ENCODE measurements around the gene HOXD13. TPM values are rescaled to one million over a fixed set of nuclear protein-coding genes. Genes with fewer than 3 reads are reported as not detected.

The HOXD13 gene
- total and polyA plus RNA-seq, 2 of the 8 experiments (the other 6 are each of a cell fraction or from before 2014, with no cell fraction given): not detected

DNA sequence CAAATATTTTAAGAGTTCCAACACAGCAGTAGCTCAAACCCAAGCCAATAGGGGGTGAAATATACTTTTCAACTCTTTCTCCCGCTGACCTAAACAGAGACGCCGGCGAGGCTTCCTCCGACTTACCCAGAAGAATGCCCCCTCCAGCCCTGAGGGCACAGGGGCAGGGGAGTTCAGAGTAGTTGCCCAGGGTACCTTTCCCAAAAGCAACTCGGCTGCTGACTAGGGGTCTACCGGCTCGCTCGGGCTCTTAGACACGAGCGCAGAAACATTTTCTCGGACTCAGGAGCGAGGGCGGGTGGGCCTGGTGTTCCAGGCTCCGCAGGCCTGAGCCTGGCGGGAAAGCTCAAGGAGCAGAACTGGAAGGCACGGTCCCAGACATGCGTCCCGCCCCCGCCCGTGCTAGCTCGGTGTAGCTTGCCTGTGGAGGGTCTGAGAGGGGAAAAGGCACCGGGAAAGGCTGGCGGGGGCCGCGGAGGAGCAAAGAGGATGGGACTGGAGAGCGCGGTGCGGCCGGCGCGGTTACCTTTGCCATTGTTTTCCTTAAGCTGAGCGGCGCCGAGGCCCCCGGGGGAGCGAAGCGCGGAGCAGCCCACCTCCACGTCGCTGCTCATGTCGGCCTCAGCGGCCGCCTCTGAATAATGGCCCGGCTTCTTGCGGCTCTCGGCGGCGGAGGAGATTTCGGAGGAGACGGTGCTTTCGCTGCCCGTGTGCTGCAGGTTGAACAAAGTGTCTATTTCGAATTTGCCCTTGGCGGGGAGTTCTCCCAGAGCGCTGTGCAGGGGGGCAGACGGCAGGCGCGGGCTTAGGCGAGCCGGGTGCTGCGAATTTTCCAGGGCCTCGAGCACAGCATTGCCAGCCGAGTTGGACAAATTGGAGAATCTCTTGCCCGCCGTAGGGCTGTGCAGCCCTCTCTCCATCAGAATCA, 9.4 kb upstream of the HOXD13 start (continued):
- TF ChIP-seq HDAC6 (IDR thresholded peaks at IDR 0.05; ENCODE audit: low read depth, low read length) (no peak), JUND (IDR thresholded peaks at IDR 0.05; ENCODE audit: low read length) (no peak), KDM4A (IDR thresholded peaks at IDR 0.05; ENCODE audit: low read depth, low read length, severe bottlenecking) (peak; percentile 15), RAD21 (IDR thresholded peaks at IDR 0.05 in 1 of 2, conservative IDR thresholded peaks at IDR 0.05 in 1 of 2; ENCODE audit: low read depth in 2 of 2, low read length in 2 of 2) (no peak), SIX5 (IDR thresholded peaks at IDR 0.05; ENCODE audit: low read depth, low read length) (no peak), SP1 (IDR thresholded peaks at IDR 0.05; ENCODE audit: low read depth, low read length) (no peak), EGR1 (IDR thresholded peaks at IDR 0.05; ENCODE audit: borderline replicate concordance, low read depth, low read length) (peak; percentile 77), EZH2 (IDR thresholded peaks at IDR 0.05; ENCODE audit: low read depth, low read length, severe bottlenecking) (peak; percentile 93), RNF2 (IDR thresholded peaks at IDR 0.05; ENCODE audit: borderline replicate concordance, low read depth, low read length, missing control alignments, poor library complexity, severe bottlenecking) (peak; percentile 84)
- TF ChIP-seq, protein P1, sequence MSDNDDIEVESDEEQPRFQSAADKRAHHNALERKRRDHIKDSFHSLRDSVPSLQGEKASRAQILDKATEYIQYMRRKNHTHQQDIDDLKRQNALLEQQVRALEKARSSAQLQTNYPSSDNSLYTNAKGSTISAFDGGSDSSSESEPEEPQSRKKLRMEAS (IDR thresholded peaks at IDR 0.05): peak; percentile 56

Measured in H1 (cell line).